ENCODE results near the gene STX5.
A peak's percentile ranks its signal among the peaks of the same experiment; 100 is the strongest.
"Not testable (repeated sequence)": the region's sequence is repeated elsewhere in the genome, so short reads cannot be mapped to it uniquely, and the experiment has no call there.

Gene STX5

DNA sequence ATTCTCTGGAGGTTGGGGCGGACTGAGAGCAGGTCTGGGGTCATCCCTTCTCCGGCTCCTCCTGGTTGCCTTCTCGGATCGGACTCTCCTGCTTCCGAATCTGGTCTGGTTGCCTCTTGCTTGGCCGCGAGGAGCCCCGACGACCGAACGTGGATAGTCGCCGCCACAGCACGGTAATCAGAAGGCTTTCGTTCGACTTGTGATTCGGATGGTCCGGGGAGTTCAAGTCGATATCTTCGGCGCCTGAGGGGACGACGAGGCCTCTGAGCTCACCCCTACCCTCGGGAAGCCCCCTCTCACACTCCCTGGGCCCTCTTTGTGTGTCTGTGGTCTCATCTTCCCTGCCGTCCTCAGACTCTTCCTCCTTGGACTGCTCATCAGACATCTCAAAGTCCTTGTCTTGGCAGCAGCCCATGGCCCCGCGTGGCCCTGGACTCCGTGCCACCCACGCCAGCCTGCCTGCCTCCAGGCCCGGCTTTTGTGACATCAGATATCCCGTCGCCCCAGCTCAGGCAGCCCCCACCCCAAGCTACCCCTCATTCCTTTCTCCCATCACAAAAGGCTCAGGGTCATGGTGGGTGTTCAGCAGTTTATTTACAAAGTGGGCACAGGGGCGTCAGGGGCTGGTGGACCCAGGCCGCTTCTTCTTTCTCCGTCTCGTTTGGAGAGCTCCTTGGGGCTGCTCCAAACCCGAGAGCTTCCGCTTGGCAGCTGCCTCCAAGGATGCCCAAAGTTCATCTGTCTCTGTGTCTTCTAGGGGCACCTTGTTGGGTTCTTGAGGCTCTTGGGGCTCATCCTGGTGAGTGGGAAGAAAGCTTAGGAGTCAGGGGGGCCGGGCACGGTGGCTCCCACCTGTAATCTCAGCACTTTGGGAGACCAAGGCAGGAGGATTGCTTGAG lies 734 bp upstream of the STX5 start, which contains the start of gene TEX54:
Gene TEX54 (minus strand): TSS at position 506 of the 899 bp plus-strand sequence.
- no peak for DNase-seq (ENCODE audit: low read depth, low spot score)

- DNase-seq (ENCODE audit: low read depth, low spot score): no peak
Observed at GRCh38 chr11:62830904-62831519, 839 bp downstream of the STX5 start.

DNA sequence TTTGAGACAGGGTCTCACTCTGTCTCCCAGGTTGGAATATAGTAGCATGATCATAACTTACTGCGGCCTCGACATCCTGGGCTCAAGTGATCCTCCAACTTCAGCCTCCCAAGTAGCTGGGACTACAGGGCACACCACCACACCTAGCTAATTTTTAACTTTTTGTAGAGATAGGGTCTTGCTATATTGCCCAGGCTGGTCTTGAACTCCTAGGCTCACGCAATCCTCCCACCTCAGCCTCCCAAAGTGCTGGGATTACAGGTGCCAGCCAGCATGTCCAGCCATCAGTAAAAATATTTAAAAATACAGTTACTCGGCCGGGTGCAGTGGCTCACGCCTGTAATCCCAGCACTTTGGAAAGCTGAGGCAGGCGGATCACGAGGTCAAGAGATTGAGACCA lies 3.7 kb downstream of the STX5 start:
- not testable (repeated sequence) for DNase-seq (ENCODE audit: low read depth, low spot score)

DNA sequence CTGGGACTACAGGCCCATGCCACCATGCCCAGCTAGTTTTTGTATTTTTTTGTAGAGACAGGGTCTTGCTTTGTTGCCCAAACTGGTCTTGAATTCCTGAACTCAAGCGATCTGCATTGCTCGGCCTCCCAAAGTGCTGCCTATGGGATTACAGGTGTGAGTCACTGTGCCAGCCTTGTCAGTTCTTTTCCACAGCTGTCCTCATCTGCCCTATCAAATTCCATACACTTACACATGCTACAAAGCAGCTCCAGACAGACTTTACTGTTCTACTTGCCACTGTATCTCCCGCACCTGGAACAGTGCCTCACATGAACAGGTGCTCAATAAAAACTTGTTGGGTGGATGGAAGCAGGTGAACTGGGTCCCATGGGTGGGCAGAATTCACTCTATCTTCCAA lies 8.2 kb downstream of the STX5 start:
- no peak for DNase-seq (ENCODE audit: low read depth, low spot score)

DNA sequence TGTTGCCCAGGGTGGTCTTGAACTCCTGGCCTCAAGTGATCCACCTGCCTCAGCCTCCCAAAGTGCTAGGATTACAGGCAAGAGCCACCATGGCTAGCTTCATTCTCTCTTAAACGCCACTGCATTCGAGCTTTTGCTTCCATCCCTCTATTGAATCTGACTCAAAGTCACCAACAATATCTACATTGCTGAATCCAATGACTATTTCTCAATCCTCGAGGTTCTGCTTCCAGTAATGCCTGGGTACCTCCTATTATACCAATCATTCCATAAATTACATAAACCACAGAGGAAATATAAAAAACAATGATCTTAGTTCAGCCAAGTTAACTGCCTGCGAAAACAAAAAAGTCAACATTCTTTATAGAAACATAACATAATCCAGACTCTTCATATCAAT lies 14.7 kb downstream of the STX5 start:
- DNase-seq (ENCODE audit: low read depth, low spot score): no peak

DNA sequence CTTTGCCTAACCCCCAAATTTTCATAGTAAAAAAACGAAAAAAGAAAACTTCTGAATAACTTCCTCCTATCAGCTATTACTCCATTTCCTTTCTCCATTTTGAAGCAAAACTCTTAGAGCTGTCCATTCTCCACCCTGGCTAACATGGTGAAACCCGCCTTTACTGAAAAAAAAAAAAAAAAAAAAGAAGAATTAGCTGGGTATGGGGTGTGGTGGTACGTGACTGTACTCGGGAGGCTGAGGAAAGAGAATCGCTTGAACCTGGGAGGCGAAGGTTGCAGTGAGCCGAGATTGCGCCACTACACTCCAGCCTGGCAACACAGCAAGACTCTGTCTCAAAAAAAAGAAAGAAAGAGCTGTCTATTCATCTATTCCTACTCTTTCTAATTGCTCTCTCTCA lies 15.3 kb downstream of the STX5 start:
- no peak for DNase-seq (ENCODE audit: low read depth, low spot score)

- DNase-seq (ENCODE audit: low read depth, low spot score): no peak
Observed at GRCh38 chr11:62811659-62812058, 20.2 kb downstream of the STX5 start.

GRCh38 chr11:62810748-62811147 lies 21.1 kb downstream of the STX5 start:
- DNase-seq (ENCODE audit: low read depth, low spot score): no peak

GRCh38 chr11:62806611-62807121 lies 25.2 kb downstream of the STX5 start:
- no peak for DNase-seq (ENCODE audit: low read depth, low spot score)

- DNase-seq (ENCODE audit: low read depth, low spot score): no peak
Observed at GRCh38 chr11:62805961-62806441, 25.9 kb downstream of the STX5 start.

DNA sequence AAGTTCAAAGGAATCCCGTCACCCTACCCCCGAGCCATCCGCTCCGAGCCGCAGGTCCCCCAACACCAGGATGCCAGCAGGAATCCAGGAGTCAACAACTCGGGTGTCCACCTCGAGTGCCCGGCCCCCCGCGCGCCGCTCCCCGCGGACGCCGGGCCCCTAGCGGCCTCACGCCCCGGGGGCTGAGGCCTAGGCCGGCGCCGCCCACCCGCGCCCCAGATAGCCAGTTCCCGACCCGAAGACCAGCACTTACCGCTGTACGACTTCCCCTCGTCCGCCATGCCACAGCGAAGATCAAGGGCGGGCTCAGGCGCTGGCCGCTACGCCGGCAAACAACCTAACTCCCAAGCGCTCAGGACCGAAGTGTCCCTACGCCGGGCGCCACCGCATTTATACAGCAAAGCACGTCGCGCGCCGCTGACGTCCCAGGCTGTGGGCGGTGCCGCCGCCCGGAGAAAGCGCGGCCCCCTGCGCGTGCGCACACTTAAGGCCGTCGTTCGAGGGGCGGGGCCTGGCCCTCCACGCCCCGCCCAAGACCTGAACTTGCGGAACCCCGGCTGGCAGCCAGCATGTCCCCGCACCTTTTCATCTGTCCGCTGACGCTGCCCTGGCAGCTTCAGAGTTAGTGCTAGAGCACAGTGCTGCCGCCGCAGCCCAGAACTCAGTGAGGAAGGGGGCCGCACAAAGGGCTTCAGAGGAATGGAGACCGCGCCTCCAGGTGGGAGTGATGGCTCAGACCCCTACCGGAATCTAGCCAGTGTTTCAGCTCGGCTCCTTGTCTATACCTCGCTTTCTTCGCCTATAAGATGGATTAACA lies 26.6 kb downstream of the STX5 start, which contains the start of gene NXF1:
Gene NXF1 (minus strand): TSS at position 365 of the 817 bp plus-strand sequence. CDS start 84 bp downstream, at position 281.
- peak; percentile 85 for DNase-seq (ENCODE audit: low read depth, low spot score)

DNA sequence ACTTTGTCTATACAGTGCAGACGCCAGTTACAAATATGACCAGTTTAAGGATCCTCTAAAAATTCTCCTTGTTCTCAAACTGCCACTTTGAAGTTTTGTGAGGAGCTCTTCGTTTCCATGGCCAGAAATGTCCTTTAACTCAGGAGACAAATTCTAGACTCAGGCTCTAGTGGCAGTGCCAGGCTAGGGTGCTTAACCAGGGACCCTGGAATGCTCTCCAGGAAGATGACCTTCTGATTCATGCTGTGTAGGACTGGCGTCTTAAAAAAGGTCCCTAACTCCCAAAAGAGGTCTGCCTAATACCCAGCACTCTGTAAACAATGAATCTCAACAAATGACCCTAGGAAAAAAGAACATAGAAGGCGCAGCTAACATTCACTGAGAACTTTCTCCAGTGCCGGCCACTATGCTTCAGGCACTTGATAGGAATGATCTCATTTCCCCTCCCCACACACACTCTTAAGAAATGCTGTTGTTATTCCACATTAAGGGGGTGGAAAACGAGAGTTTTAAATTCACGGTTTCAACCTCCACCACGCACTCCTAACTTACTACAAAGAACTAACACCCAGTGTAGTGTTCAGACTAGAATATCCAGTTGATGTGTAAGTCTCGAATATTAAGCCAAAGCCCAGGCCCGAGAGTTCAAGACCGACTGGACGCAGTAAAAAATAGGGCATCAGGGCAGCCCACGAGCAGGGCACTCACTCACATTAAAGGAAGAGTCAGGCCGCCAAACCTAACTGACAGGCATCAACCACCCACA lies 27.4 kb downstream of the STX5 start:
- no peak for DNase-seq (ENCODE audit: low read depth, low spot score)

DNA sequence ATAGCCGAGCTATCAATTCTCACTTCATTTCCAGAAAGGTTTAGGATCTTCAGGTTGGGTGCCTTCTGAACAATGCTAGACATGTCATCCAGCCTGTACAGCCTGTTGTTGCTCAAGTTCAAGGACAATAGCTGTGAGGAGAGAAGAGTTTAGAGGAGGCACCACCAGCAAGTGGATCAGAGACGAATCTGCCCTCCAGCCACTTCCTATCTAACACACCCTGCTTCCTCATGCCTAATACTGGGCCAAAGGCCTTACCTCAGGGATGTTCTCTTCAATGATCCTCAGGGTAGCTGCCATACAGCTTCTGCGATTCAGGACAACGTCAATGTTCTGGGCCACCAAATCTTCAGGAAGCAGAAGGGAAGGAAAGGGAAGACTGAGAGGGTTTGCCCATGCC lies 30.8 kb downstream of the STX5 start:
- no peak for DNase-seq (ENCODE audit: low read depth, low spot score)

DNA sequence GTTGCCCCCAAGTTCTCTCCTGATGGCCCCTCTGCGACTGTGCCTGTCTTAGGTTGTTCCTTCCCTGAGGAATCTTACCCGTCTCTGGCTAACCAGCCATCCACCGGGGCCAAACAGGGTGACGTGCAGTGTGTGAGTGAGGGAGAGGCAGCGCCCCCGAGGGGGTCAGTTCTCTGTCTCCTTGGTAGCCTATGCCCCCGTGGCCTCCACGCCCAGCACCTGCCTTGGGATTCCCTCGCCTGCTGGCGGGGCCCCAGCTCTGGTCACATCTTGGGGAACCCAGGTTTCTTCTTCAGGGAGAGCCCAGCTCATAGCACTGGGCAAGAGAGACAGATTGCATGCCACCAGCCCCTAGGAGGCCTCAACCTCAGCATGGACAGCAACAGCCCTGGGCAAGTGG lies 32.4 kb downstream of the STX5 start:
- DNase-seq (ENCODE audit: low read depth, low spot score): no peak

- no peak for DNase-seq (ENCODE audit: low read depth, low spot score)
Observed at GRCh38 chr11:62796281-62796680, 35.6 kb downstream of the STX5 start.

DNA sequence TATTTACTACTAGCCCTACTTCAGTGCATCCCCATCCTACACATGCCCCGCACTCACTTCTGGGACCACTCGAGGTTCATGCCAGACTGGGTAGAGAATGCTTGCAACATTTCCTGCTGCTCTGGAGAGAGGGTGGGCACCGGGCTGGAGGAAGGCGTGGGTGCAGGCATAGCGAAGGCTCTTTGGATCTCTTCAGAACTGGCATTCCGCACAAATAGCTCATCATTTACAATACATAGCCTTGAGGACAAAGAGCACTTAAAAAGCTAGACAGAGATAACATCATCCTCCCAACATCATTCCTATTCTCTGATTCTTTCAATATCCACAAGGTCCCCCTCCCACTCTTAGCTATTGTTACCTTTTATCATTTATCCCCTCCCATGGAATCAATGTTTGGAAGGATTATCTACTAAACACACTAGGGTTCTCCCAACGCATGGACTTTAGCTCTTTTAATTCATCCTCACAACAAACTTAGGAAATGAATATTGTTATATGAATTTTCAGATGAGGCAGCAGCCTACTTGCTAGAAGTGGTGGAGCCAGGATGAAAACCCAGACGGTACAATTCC lies 37.6 kb downstream of the STX5 start:
- DNase-seq (ENCODE audit: low read depth, low spot score): no peak

- no peak for DNase-seq (ENCODE audit: low read depth, low spot score)
Observed at GRCh38 chr11:62792202-62792575, 39.7 kb downstream of the STX5 start.

DNA sequence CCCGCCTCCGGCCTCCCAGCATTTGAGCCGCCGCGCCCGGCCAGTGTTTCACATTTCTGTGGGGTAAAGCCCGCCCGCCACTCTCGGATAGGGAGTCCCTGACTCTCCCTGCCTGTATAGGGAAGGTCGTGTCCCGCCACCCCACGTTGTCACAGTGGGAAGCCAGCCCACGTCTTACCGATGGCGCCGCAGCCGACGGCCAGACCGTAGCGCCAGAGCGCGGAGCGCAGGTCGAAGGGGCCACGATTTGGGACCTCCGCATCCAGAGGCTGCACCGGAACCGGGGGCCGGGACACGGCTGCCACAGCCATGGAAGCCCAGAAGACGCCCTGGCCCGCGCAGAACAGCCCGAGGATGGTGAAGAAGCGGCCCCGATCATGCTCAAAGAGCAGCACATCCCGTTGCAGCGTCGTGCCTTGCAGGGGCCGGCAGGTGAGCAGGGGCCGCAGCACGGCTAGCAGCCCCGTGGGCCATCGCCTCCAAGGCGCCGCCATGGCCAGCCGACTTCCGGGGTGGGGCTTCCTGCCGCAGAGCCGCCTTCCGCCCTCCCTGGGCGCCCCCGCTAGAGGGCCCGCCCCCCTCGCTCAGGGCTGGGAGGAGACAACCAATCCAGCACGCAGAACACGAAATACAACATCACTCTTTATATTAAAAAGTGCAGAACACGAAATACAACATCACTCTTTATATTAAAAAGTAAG lies 40.2 kb downstream of the STX5 start, which contains the start of gene TMEM223:
Gene TMEM223 (minus strand): TSS at position 506 of the 701 bp plus-strand sequence. CDS start 12 bp downstream, at position 494.
- peak; percentile 81 for DNase-seq (ENCODE audit: low read depth, low spot score)

- DNase-seq (ENCODE audit: low read depth, low spot score): no peak
Observed at GRCh38 chr11:62789576-62789975, 42.3 kb downstream of the STX5 start.

DNA sequence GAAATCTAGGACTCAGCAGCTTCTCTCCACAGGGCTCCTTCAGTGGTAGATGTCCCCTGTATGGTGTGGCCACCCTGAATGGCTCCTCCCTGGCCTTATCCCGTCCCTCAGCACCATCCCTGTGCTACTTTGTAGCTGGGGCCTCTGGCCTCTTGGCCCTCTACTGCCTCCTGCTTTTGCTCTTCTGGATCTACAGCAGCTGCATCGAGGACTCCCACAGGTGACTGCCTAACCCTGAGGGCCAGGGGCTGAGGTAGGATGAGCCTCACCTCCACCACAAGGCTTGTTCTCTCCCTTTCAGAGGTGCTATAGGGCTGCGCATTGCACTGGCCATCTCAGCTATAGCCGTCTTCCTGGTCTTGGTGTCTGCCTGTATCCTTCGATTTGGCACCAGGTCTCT lies 42.9 kb downstream of the STX5 start:
- no peak for DNase-seq (ENCODE audit: low read depth, low spot score)
